GM12875 (cell line): Measurements from ENCODE around the gene CEACAM16.

ENCODE experiments used
- H3K4me3 ChIP-seq: one replicate; pipeline ENCODE4 v1.5.1; 2011; ENCODE audit warnings: low read depth, low read length, control low read depth
- TF ChIP-seq, protein P1 (sequence below): IDR thresholded peaks from 2 replicates; pipeline ENCODE4 v1.5.1; 2011; ENCODE audit warnings: low read depth, mild to moderate bottlenecking, control low read depth, inconsistent platforms, low read length, moderate library complexity, borderline replicate concordance; ENCODE audit not compliant: insufficient read depth

The CEACAM16 gene

GRCh38 chr19:44698492-44699201 lies at the start of gene CEACAM16:
Gene CEACAM16, plus strand, starts transcription at chr19:44699151. Its CDS starts 2,306 bp downstream, at chr19:44701457.
- no peak within 1 kb of the TSS for H3K4me3 ChIP-seq
- TF ChIP-seq, protein P1, sequence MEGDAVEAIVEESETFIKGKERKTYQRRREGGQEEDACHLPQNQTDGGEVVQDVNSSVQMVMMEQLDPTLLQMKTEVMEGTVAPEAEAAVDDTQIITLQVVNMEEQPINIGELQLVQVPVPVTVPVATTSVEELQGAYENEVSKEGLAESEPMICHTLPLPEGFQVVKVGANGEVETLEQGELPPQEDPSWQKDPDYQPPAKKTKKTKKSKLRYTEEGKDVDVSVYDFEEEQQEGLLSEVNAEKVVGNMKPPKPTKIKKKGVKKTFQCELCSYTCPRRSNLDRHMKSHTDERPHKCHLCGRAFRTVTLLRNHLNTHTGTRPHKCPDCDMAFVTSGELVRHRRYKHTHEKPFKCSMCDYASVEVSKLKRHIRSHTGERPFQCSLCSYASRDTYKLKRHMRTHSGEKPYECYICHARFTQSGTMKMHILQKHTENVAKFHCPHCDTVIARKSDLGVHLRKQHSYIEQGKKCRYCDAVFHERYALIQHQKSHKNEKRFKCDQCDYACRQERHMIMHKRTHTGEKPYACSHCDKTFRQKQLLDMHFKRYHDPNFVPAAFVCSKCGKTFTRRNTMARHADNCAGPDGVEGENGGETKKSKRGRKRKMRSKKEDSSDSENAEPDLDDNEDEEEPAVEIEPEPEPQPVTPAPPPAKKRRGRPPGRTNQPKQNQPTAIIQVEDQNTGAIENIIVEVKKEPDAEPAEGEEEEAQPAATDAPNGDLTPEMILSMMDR: no peak

DNA sequence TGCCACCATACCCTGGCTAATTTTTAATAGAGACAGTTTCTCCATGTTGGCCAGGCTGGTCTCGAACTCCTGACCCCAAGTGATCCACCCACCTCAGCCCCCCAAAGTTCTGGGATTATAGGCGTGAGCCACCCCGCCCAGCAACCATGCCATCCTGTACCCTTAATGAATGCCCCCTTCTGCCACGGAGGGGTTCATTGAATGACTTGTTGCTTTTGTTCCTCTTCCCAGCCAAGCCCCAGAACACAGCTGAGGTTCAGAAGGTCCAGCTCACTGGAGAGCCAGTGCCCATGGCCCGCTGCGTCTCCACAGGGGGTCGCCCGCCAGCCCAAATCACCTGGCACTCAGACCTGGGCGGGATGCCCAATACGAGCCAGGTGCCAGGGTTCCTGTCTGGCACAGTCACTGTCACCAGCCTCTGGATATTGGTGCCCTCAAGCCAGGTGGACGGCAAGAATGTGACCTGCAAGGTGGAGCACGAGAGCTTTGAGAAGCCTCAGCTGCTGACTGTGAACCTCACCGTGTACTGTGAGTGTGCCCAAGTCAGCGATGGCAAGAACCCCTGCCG lies 49.3 kb upstream of the CEACAM16 start:
- TF ChIP-seq, protein P1: no peak
- no peak overlapping the region for H3K4me3 ChIP-seq

DNA sequence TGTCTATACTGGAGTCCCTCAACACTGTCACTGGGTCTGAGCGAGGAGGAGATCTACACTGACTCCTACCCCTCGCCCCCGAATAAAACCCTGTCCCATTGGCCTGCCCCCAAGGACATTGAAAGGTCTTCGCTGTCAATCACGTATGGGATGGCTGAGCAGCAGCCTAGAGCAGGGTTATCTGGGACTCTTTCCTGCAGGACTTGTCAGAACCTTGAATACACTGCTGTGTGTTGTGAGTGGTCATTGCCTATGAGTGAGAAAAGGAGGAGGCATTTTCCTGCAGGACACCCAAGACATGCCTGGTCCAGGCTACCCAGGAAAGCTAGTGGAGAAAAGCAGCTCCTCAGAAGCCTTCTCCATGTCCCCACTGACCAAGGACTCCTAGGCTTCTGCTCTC lies 45.6 kb upstream of the CEACAM16 start:
- TF ChIP-seq, protein P1: no peak
- H3K4me3 ChIP-seq: no peak overlapping the region

DNA sequence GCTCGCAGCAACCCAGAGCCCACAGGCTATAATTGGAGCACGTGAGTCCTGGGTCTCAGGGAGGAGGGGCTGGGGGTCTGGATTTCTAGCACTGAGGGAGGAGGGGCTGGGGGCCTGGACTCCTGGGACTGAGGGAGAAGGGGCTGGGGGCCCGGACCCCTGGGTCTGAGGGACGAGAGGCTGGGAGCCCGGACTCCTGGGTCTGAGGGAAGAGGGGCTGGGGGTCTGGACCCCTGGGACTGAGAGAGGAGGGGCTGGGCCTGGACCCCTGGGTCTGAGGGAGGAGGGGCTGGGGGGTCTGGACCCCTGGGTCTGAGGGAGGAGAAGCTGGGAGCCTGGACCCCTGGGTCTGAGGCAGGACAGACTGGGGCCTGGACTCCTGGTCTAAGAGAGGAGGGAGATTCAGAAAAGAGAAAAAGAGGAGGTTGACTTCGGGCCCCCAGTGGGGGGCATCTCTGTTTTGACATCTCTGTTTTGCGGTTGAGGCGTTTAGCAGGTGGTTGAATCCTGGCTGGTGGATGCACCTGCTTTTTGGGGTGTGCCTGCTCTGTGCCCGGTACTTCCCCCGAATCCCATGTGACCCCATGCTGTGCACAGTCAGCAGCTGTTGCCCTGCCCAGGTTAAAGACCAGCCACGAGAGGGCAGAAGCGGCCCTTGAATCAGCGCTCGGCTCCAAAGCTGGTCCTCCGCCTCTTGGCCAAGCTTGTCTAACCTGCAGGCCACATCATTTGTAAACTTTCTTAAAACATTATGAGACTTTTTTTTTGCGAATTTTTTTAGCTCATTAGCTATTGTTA lies 44.8 kb upstream of the CEACAM16 start:
- no peak overlapping the region for H3K4me3 ChIP-seq
- TF ChIP-seq, protein P1: peak; percentile 86

GRCh38 chr19:44657211-44657921 lies 41.6 kb upstream of the CEACAM16 start:
- TF ChIP-seq, protein P1: peak; percentile 97
- H3K4me3 ChIP-seq: no peak overlapping the region

DNA sequence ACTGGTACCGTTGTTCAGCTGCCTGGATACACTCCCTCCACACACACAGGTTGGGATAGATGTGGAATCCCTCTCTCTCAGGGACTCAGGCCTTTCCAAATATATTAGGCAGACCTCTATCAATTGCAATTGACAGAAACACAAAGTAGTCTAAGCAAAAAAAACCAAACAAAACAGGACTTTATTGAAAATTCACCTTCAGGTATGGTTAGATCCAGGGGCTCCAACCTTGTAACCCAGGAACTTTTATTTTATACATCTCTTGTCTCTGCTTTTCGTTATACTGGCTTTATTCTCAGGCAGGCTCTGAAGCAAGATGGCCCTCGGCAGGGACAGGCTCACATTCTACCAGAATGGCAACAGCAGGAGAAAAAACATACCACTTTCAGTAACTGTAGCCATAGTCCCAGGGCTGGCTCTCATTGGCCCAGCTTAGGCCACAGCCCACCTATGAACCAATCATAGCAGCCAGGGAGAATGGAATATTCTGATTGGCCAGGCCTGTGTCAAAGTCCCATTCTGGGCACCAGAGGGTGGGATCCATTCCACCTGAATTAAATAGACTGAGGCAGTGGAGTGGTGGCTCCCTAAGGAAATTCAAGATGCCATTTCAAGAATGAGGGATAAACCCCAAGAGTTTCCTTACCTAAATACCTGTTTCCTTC lies 40.8 kb upstream of the CEACAM16 start:
- no peak overlapping the region for H3K4me3 ChIP-seq
- TF ChIP-seq, protein P1: no peak
